Left renal pelvis (tissue), 4 donors: Measurements from ENCODE around the gene STAP2. TPM values are rescaled to one million over a fixed set of nuclear protein-coding genes. Genes with fewer than 3 reads are reported as not detected.
"Not testable (repeated sequence)": the region's sequence is repeated elsewhere in the genome, so short reads cannot be mapped to it uniquely, and the experiment has no call there.

Source experiments
- DNase-seq, 4 donors: peaks; one replicate each; pipeline ENCODE4 v3.0.0-alpha.2; 2013; ENCODE audit warnings: low read depth in 4 of 4, low spot score in 3 of 4
- polyA plus RNA-seq, 4 donors: library from polyadenylated mRNA; unstranded; fragments of 120-200 nt; gene quantifications; one replicate each; pipeline ENCODE4 v1.2.1, GENCODE V29; 2013; ENCODE audit not compliant: insufficient read length in 4 of 4

STAP2 gene
- polyA plus RNA-seq, 4 donors: 12.5 to 40.1 (median 18.0) TPM

DNA sequence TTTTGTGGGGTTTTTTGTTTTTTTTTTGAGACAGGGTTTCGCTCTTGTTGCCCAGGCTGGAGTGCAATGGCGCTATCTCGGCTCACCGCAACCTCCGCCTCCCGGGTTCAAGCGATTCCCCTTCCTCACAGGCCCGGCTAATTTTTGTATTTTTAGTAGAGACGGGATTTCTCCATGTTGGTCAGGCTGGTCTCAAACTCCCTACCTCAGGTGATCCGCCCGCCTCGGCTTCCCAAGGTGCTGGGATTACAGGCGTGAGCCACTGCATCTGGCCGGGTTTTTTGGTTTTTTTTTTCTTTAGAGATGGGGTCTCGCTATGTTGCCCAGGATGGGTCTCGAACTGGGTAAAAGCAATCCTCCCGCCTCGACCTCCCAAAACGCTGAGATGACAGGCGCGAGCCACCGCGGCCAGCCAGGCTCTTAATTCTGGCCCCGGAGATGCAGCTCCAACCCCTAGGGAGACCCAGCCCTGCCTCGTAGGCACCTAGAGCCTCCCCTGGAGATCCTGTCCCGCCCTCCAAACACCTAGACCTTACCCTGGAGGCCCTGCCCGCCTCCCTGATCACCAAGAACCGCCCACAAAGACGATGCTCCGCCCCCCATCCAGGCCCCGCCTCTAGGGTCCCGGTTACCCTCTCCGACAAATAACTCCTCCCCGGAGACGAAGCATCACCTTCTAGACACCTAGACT is 9.5 kb downstream of the STAP2 start:
- not testable (repeated sequence) for DNase-seq

DNA sequence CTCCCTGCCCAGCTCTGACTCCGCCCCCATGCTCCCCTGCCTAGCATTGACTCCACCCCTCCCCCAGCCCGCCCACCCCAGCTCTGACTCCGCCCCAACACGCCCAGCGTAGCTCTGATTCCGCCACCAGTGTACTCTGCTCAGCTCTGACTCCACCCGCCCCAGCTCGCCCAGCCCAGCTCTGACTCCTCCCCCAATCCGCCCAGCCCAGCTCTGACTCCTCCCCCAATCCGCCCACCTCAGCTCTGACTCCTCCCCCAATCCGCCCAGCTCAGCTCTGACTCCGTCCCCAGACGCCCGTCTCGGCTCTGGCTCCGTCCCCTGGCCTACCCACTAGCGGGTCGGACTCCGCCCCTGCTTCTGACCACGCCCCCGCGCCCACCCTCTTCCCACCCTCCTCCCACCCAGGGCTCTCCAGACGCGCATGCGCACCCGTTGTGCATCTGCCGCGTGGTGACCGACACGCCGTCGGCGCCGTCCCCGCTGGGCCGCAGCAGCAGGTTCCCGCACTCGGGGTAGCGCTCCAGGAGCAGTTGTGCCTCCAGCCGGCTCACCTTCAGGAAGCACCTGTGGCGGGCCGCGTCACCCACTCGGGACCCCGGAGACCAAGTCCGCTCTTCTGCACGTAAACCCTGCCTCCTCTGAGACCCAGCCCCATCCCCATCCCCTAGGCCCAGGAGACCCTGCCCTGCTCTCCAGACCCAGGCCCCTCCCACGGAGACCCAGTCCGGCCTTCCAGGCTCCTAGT is 10.2 kb downstream of the STAP2 start:
- peak; percentile 86 to 93 (median 88) for DNase-seq

DNA sequence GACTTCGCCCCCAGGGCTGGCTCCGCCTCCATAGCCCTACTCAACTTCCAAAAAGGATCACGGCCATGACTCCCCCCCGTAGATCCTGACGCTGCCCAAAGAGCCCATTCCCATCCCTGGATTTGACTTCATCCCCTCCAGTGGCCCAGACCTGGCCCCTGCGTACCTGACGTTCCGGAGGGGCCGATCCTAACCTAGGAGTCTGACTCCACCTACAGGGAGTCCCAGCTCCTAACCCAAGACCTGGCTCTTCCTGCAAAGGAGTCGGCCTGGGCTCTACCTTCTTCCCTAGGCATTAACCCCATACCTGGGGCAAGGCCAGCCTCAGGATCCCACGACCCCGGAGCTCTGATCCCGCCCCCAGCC is 10.8 kb downstream of the STAP2 start:
- no peak for DNase-seq

DNA sequence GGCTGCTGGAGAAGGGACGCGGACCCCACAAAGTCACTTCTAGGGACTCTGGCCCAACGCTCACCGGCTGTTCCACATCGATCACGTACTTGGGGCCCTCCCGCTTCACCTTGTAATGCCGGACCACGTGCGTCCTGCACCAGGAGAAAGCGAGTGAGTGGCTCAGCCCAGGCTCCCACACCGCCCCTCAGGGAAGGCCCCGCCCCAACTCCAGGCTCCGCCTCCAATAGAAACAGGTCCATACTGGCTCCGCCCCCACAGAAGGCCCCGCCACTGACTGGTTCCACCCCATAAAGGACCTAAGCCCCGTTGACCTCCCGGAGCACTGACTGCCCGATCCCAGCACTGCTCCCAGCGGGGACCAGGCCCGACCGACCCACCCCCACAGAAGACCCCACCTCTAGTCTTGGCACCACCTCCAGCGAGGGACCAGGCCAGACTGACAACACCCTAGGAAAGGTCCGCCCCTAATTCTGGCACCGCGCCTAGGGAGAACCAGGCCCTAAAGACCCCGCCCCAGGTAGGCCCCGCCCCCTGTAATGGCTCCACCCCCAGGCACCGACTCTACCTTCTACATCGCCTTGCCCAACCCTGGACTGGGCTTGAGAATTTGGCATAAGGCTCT is 11.3 kb downstream of the STAP2 start:
- DNase-seq: peak in 1 of 4 donors; percentile 50

DNA sequence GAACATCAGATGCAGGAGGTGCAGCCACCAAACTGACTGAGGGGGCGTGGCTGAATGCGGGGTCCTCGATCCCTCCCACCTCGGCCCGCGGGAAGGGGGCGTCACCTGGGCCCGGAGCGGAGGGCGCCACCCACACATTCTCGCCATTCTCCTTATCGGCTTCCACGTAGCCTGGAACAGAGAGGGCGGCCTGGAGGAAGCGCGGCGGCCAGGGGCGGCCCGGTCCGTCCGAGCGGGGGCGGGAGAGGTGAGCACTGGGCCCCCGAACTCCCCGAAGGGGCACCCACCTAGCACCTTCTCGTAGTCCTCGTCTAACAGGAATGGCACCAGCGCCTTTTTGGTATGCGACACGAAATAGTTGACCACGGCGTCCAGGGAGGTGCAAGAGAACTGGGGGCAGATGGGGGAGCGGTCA is 11.8 kb downstream of the STAP2 start:
- no peak for DNase-seq

DNA sequence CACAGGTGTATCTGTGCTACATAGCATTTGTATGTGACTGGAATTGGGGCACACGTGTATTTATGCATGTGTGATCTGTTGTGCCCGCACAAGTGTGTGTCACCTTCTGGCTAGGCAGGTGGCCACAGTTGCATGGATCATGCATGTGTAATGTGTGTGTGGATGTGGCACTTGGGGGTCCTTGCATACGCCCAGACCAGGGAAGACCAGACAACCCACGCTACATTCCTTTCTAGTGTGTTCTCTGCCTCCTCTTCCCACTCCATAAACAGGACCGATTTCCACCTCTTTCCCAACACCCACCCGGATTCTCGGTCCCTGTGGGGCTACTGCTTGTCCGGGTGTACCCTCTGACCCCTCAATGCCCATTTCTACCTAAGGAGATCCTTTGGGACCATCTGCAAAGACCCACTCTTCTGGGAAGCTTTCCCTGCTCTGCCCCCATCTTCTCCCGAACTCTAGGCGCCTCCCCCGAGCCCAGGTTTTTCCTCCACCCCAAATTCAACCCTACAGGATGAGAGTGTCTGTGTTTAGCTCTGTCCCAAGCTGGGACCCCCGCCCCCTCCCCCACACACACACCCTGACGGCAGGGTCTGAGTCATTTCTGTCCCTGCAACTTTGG is 12.3 kb downstream of the STAP2 start:
- DNase-seq: no peak

DNA sequence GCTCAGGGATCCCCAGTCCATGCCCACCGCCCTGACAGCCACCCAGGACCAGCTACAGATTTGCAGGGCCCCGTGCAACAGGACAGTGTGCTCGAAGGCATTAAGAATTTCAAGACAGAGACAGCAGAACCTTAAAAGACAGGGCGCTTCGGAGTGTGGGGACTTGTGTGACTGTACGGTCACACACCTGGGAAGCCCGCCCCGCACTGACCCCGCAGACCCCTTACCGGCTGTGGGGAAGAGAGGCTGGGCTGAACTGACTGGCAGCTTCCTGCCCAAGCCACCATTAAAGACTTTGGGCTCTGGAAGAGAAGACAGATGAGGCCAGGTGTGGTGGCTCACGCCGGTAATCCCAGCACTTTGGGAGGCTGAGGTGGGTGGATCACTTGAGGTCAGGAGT is 14.4 kb downstream of the STAP2 start:
- no peak for DNase-seq

DNA sequence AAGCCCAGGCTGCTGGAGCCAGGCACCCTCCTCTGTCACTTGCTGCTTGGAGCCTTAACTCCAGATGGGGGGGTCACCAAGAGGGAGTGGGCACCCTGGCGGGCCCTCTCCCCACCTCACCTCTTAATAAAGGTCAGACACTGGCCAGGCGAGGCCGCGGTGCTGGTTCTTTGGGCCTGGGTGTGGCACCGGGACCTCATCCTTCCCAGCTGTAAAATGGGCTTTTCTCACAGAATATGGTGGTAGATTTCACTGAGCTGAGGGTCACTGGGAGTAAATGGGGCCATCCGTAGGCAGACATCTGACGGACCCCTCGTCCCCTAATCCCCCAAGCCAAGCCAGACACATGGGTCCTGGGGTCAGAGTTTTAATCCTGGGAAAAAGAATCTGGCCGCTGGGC is 14.9 kb downstream of the STAP2 start:
- DNase-seq: no peak

DNA sequence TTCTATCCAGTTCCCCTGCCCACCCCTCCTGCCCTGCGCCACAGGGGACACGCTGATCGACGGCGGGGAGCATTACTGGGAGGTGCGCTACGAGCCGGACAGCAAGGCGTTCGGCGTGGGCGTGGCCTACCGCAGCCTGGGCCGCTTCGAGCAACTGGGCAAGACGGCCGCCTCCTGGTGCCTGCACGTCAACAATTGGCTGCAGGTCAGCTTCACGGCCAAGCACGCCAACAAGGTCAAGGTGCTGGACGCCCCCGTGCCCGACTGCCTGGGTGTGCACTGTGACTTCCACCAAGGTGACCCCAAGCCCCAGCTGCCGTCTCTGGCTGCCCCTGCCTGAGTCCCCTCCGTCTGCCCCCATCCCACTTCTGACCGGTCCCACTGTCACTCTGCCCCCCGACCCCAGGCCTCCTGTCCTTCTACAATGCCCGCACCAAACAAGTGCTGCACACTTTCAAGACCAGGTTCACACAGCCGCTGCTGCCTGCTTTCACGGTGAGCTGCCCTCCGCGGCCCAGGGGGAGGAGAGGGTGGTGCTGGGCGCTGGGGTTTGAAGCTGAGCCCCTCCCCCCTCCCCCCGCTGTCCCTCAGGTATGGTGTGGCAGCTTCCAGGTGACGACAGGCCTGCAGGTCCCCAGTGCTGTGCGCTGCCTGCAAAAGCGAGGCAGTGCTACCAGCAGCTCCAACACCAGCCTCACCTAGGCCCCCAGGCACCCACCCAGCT is 15.5 kb downstream of the STAP2 start:
- no peak for DNase-seq

DNA sequence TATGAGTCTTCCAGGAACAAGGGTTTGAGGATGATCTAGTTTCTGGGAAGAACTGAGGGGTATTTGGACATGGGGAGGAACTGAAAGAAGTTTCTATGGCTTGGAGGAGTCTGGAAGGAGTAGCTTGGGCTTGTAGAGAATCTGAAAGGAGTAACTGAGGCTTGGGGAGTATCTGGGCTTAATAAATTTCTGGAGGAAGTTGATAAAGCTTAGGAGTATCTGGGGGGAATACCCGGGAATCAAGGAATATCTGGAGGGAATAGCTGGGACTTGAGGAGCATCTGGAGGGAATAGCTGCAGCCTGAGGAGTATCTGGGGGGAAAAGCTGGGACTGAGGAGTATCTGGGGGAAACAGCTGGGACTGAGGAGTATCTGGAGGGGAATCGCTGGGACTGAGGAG is 18.2 kb downstream of the STAP2 start:
- DNase-seq: no peak

DNA sequence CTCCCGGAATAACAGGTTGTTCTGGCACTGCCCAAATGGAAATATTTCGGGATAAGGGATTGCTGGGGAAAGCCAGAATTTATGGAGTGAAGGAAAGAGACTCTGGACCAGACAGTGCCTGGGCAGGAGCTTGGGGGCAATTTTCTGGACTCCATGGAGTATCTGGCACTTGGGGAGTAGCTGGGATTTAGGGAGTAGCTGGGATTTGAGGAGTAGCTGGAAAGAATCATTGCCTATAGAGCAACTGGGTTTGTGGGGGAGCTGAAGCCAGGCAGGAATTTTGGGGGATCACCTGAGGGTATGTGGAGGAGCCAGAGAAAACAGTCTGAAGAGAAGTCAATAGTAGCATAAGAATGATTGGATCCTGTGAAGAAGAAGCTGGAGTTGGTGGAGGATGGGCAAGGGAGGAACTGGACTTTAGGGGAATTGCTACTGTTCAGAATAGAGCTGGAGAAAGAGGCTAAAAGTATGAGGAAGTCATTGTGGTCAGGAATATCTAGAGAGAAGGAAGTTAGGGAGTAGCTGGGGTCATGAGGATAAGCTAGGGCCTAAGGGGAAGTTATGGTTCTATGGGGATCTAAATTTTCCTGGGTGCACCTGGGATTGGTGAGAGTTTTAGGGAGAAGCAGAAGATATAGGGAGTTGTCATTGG is 19.4 kb downstream of the STAP2 start:
- no peak for DNase-seq

DNA sequence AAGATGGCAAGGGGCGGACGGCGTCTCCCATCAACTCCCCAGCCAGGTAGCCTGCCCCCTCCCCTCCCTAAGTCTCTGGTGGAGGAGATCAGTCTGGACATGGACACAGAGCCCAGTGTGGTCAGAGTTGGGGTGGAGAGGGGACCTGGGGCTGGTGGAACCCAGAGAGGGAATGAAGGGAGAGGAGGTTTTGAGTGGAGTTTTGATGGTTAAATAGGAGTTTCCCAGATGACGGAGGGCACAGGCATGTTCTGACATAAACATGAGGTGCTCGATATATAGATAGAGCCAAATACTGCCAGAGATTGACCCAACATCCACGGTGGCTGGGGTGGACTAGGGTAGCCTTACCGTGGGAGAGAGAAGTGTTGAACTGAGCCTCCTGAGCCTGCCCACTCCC is 20.2 kb downstream of the STAP2 start:
- no peak for DNase-seq

DNA sequence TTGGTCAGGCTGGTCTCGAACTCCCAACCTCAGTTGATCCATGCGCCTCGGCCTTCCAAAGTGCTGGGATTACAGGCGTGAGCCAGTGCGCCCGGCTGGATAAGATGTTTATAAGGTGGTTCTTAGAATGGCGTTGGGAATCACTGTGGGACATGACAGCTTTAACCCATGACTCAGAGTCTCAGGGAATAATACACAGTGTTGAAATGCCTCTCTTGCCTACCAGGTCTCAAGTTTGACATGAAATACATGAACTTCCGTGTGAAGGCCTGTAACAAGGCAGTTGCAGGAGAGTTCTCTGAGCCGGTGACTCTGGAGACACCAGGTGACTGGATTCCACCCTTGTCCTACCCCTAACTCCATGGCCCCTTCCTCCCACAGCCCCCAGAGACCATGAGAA is 21.7 kb downstream of the STAP2 start:
- DNase-seq: no peak

DNA sequence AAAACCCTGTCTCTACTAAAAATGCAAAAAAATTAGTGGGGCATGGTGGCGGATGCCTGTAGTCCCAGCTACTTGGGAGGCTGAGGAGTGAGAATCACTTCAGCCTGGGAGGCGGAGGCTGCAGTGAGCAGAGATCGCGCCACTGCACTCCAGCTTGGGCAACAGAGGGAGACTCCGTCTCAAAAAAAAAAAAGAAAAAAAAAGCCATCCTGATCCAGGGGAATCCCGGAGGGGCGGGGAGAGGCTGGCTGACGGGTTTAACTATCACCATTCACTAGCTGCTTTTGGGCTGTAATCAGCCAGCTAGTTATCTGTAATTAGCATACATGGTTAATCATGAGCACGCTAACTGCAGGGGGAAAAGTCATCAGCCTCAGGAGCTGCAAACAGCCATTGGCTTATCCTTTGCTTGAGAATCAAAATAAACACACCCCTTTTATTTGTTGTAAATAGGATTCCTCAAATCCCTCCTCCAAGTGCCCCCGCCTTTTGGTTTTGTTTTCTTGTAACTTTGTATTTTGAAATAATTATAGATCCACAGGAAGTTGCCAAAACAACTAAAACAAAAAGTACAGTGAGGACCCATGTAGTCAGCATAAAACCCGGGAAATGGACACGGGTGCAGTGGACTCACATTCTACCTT is 24.7 kb downstream of the STAP2 start:
- no peak for DNase-seq

DNA sequence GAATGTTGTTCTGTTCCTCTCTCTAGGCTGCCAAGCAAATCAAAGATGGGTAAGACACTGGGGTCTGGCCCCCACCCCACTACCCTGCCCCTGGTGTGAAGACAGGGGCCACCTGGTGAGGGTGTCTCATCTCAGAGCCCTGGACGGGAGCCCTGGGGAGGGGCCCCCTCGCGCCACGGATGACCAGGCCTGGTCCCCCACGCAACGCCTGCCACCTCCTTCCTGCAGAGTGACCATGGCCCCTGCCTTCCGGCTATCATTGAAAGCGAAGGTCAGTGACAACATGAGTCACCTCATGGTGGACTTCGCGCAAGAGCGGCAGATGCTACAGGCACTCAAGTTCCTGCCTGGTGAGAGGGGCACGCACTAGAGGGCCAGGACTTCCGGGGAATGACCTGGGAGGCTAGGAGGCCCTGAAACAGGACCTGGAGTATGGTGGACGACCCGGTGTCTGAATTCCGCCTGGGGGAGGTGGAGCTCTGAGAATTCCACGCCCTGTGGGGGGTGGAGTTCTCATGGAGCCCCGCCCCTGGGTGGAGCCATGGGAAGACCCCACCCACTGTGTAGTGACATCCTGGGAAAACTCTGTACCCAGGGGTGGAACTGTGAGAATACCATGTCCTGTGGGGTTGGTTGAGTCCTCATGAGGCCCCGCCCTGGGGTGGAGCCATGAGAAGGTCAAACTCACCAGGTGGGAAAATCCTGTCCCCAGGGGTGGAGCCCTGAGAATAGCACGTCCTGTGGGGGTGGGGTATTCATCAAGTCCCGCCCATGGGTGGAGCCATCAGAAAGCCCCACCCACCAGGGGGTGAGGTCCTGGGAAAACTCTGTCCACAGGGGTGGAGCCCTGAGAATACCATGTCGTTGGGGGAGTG is 28.1 kb downstream of the STAP2 start:
- no peak for DNase-seq

DNA sequence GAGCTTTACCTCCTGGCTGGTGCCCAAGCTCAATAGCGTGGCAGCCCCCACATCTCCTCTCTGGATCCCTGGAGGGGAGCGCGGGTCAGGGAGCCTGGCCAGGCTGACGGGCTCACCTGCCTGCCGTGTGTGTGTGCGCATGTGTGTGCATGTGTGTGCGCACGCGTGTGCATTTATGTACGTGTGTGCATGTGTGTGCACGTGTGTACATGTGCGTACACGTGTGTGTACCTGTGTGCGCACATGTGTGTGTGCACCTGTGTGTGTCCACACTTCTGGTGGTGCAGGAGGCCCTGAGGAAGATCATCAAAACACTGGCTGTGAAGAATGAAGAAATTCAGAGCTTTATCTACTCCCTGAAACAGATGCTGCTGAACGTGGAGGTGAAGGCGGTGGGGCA is 33.0 kb downstream of the STAP2 start:
- no peak for DNase-seq

DNA sequence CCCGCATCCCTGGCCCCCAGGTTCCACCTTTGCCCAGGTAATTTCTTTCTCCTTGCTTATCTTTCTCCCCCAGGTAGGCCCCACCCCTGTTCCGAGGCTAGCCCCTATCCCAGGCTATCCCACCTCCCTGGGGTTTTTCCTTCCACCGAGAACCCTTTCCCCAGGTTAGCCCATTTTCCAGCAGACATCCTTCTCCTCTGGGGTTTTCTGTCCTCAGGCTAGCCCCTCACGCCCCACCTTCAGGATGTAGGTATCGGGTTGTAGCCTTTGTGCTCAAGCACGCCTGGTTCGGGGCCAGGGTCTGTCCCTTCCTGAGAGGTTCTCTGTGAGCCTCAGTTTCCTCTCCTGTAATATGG is 33.4 kb downstream of the STAP2 start:
- no peak for DNase-seq

DNA sequence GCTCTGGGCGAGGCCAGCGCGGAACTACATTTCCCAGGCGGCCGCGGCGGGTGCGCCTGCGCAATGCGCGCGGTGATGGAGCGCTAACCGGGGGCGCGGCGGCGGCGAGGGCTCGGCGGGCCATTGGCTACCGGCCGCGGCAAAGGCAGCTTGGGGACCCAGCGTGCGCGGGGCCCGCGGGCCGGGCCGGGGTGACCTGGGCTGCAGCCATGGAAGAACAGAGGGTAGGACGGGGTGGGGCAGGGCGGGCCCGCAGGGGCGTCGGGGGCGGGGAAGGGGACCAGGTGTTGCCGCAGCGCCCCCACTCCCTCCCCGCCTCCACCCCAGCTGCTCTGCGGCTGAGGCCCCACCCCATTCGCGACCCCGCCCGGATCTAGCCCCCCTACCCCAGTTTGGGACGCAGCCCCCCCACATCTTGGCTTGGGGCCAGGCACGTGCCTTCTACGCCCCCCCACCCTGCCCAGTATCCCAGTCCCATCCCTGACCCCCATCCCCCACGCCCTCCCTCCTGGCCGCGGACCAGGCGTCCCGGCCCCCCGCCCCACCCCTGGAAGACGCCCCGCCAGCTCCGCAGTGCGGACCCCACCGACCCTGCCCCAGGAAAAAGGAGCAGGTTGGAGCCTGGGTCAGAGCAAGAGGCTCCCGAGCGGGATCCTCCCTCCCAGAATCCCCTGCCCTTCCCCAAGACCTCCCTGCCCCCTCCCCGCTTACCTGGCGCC is 33.9 kb downstream of the STAP2 start, which contains the start of gene FSD1:
Gene FSD1 (plus strand): TSS at position 61 of the 719 bp plus-strand sequence. CDS start 149 bp downstream, at position 210.
- DNase-seq: no peak
